ENCODE measurements around the gene MAP1LC3B.

MAP1LC3B gene

DNA sequence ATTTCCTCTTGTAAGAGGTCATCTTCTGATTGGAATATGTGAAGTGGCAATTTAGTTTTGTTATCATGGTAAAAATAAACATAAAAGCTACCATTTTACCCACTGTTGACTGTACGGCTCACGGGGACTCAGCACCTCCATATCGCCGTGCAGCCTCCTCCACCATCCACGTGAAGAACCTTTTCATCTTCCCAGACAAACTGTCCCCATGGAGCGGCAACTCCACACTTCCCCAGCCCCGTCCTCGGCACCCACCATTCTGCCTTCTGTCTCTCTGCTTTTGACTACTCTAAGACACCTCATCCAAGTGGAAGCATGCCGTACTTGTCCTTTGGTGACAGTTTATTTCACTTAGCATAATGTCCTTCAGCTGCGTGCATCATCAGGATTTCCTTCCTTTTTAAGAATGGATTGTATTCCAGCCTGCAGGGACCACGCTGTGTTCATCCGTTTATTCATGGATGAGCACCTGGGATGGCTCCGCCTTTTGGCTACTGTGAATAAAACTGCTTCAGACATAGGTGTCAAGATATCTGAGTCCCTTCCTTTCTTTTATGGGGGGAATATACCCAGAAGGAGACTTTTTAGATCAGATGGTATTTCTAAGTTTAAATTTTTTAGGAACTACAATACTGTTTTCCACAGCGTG lies 22.9 kb upstream of the MAP1LC3B start:
- TF ChIP-seq ESRRG (CRISPR knock-in tag; IDR thresholded peaks at IDR 0.05) (no peak), CREB5 (CRISPR knock-in tag; IDR thresholded peaks at IDR 0.05; ENCODE audit: low read depth) (no peak), BACH2 (CRISPR knock-in tag; IDR thresholded peaks at IDR 0.05; ENCODE audit: borderline replicate concordance) (no peak), ZNF8 (CRISPR knock-in tag; IDR thresholded peaks at IDR 0.05) (no peak), CSDC2 (CRISPR knock-in tag; IDR thresholded peaks at IDR 0.05) (no peak), ISL1 (CRISPR knock-in tag; IDR thresholded peaks at IDR 0.05) (no peak), GLIS3 (CRISPR knock-in tag; IDR thresholded peaks at IDR 0.05) (no peak), ZNF70 (CRISPR knock-in tag; IDR thresholded peaks at IDR 0.05) (no peak), TCF4 (CRISPR knock-in tag; IDR thresholded peaks at IDR 0.05; ENCODE audit: borderline replicate concordance) (no peak), ZC3H10 (CRISPR knock-in tag; IDR thresholded peaks at IDR 0.05) (no peak), TSHZ2 (CRISPR knock-in tag; IDR thresholded peaks at IDR 0.05) (no peak), PPARA (CRISPR knock-in tag; IDR thresholded peaks at IDR 0.05; ENCODE audit: borderline replicate concordance) (no peak), ARNTL (CRISPR knock-in tag; IDR thresholded peaks at IDR 0.05; ENCODE audit: borderline replicate concordance, low read depth) (no peak), ZFP30 (CRISPR knock-in tag; IDR thresholded peaks at IDR 0.05) (no peak), TOX (CRISPR knock-in tag; IDR thresholded peaks at IDR 0.05; ENCODE audit: borderline replicate concordance) (no peak)
- TF ChIP-seq, protein P1, sequence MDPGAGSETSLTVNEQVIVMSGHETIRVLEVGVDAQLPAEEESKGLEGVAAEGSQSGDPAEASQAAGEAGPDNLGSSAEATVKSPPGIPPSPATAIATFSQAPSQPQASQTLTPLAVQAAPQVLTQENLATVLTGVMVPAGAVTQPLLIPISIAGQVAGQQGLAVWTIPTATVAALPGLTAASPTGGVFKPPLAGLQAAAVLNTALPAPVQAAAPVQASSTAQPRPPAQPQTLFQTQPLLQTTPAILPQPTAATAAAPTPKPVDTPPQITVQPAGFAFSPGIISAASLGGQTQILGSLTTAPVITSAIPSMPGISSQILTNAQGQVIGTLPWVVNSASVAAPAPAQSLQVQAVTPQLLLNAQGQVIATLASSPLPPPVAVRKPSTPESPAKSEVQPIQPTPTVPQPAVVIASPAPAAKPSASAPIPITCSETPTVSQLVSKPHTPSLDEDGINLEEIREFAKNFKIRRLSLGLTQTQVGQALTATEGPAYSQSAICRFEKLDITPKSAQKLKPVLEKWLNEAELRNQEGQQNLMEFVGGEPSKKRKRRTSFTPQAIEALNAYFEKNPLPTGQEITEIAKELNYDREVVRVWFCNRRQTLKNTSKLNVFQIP (CRISPR knock-in tag; IDR thresholded peaks at IDR 0.05; ENCODE audit: borderline replicate concordance, low read depth) = no peak
- no peak for ATAC-seq

DNA sequence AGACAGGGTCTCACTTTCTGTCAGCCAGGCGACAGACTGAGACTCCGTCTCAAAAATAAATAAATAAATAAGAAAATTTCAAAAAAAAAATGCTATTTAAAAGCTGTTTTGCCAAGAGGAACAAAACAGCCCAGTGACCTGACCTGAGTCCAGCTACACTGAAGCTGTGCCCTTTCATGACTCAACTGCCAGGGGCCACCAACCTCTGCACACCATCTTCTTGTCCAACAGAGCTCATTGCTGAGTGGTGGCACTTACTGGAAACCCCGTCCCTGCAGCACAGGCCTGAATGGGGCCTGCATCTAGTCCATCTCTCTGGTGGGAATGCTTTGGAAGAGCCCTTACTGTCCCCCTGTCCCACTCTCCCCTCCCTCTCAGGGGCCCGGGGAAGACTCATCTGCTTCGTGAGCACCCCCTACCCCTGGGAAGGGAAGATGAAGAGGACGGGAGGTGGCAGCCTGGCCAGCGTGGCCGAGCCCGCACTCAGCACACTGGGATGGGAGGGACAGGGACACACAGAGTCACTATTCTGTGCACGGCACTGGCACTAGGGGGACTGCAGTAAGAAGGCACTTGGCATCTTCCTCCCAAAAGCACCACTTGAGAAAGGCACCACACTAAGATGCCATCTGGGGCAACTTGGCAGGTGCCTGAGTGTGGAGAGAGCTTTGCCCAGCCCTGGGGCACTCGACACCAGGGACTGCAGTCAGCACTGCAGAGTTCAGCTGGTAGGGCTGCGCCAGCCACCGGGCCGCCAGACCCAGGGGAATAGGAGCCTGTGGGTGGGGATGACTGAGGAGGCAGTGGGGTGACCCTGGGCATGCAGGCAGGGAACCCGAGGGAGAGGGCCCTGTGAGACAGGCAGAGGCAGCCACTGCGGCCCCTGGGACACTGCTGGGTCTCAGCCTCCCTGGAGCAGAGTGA lies 22.1 kb upstream of the MAP1LC3B start:
- TF ChIP-seq CREB5 (CRISPR knock-in tag; IDR thresholded peaks at IDR 0.05; ENCODE audit: low read depth) (no peak), TOX (CRISPR knock-in tag; IDR thresholded peaks at IDR 0.05; ENCODE audit: borderline replicate concordance) (no peak), TSHZ2 (CRISPR knock-in tag; IDR thresholded peaks at IDR 0.05) (no peak), ZFP30 (CRISPR knock-in tag; IDR thresholded peaks at IDR 0.05) (no peak), CSRNP3 (CRISPR knock-in tag; IDR thresholded peaks at IDR 0.05) (no peak), GLIS3 (CRISPR knock-in tag; IDR thresholded peaks at IDR 0.05) (no peak), OSR1 (CRISPR knock-in tag; IDR thresholded peaks at IDR 0.05) (no peak)
- ATAC-seq = no peak

Data from SK-N-SH treated with all-trans-retinoic acid at 6 μM for 48 hours (cell line).